ENCODE data around the gene GPR27.

Gene GPR27

GRCh38 chr3:71752831-71753700 is 589 bp upstream of the GPR27 start:
- no peak for DNase-seq (ENCODE audit: low read depth in 1 of 2, low spot score in 1 of 2)
- TF ChIP-seq JUND (IDR thresholded peaks at IDR 0.05; ENCODE audit: low read depth) = no peak
- in situ Hi-C loops (cut with HindIII; ENCODE audit: low pct_unique_long_range_greater_than_20kb, low sequenced_read_pairs) = no loop called here

GRCh38 chr3:71754610-71755253 is 1.1 kb downstream of the GPR27 start:
- no peak for DNase-seq (ENCODE audit: low read depth in 1 of 2, low spot score in 1 of 2)
- in situ Hi-C loops (cut with HindIII; ENCODE audit: low pct_unique_long_range_greater_than_20kb, low sequenced_read_pairs) = no loop called here
- TF ChIP-seq JUND (IDR thresholded peaks at IDR 0.05; ENCODE audit: low read depth) = no peak

- TF ChIP-seq JUND (IDR thresholded peaks at IDR 0.05; ENCODE audit: low read depth) = no peak
Measured at GRCh38 chr3:71758091-71758490, 4.4 kb downstream of the GPR27 start.

GRCh38 chr3:71759401-71759800 is 5.7 kb downstream of the GPR27 start:
- no peak for DNase-seq (ENCODE audit: low read depth in 1 of 2, low spot score in 1 of 2)
- TF ChIP-seq JUND (IDR thresholded peaks at IDR 0.05; ENCODE audit: low read depth) = no peak
- in situ Hi-C loops (cut with HindIII; ENCODE audit: low pct_unique_long_range_greater_than_20kb, low sequenced_read_pairs) = no loop called here

More at GRCh38 chr3:71758091-71758490, 4.4 kb downstream of the GPR27 start:
- in situ Hi-C loops (cut with HindIII; ENCODE audit: low pct_unique_long_range_greater_than_20kb, low sequenced_read_pairs) = no loop called here
- DNase-seq (ENCODE audit: low read depth in 1 of 2, low spot score in 1 of 2) = no peak

- in situ Hi-C loops (cut with HindIII; ENCODE audit: low pct_unique_long_range_greater_than_20kb, low sequenced_read_pairs) = no loop called here
- no peak for TF ChIP-seq JUND (IDR thresholded peaks at IDR 0.05; ENCODE audit: low read depth)
- no peak for DNase-seq (ENCODE audit: low read depth in 1 of 2, low spot score in 1 of 2)
Measured at GRCh38 chr3:71760140-71760539, 6.5 kb downstream of the GPR27 start.

- DNase-seq (ENCODE audit: low read depth in 1 of 2, low spot score in 1 of 2) = no peak
- in situ Hi-C loops (cut with HindIII; ENCODE audit: low pct_unique_long_range_greater_than_20kb, low sequenced_read_pairs) = no loop called here
- TF ChIP-seq JUND (IDR thresholded peaks at IDR 0.05; ENCODE audit: low read depth) = no peak
Measured at GRCh38 chr3:71763426-71763825, 9.8 kb downstream of the GPR27 start.

- in situ Hi-C loops (cut with HindIII; ENCODE audit: low pct_unique_long_range_greater_than_20kb, low sequenced_read_pairs) = no loop called here
- no peak for TF ChIP-seq JUND (IDR thresholded peaks at IDR 0.05; ENCODE audit: low read depth)
- DNase-seq (ENCODE audit: low read depth in 1 of 2, low spot score in 1 of 2) = no peak
Measured at GRCh38 chr3:71771126-71771525, 17.5 kb downstream of the GPR27 start.

- TF ChIP-seq JUND (IDR thresholded peaks at IDR 0.05; ENCODE audit: low read depth) = no peak
- no peak for DNase-seq (ENCODE audit: low read depth in 1 of 2, low spot score in 1 of 2)
- in situ Hi-C loops (cut with HindIII; ENCODE audit: low pct_unique_long_range_greater_than_20kb, low sequenced_read_pairs) = no loop called here
Measured at GRCh38 chr3:71771884-71772283, 18.2 kb downstream of the GPR27 start.

- no peak for DNase-seq (ENCODE audit: low read depth in 1 of 2, low spot score in 1 of 2)
- in situ Hi-C loops (cut with HindIII; ENCODE audit: low pct_unique_long_range_greater_than_20kb, low sequenced_read_pairs) = no loop called here
- TF ChIP-seq JUND (IDR thresholded peaks at IDR 0.05; ENCODE audit: low read depth) = no peak
Measured at GRCh38 chr3:71776538-71776937, 22.9 kb downstream of the GPR27 start.

GRCh38 chr3:71778353-71778752 is 24.7 kb downstream of the GPR27 start:
- DNase-seq (ENCODE audit: low read depth in 1 of 2, low spot score in 1 of 2) = no peak
- no peak for TF ChIP-seq JUND (IDR thresholded peaks at IDR 0.05; ENCODE audit: low read depth)
- in situ Hi-C loops (cut with HindIII; ENCODE audit: low pct_unique_long_range_greater_than_20kb, low sequenced_read_pairs) = no loop called here

- in situ Hi-C loops (cut with HindIII; ENCODE audit: low pct_unique_long_range_greater_than_20kb, low sequenced_read_pairs) = no loop called here
- DNase-seq (ENCODE audit: low read depth in 1 of 2, low spot score in 1 of 2) = no peak
- TF ChIP-seq JUND (IDR thresholded peaks at IDR 0.05; ENCODE audit: low read depth) = no peak
Measured at GRCh38 chr3:71779674-71780377, 26.2 kb downstream of the GPR27 start.

GRCh38 chr3:71780430-71780829 is 26.8 kb downstream of the GPR27 start:
- TF ChIP-seq JUND (IDR thresholded peaks at IDR 0.05; ENCODE audit: low read depth) = no peak
- DNase-seq (ENCODE audit: low read depth in 1 of 2, low spot score in 1 of 2) = no peak
- in situ Hi-C loops (cut with HindIII; ENCODE audit: low pct_unique_long_range_greater_than_20kb, low sequenced_read_pairs) = no loop called here

- in situ Hi-C loops (cut with HindIII; ENCODE audit: low pct_unique_long_range_greater_than_20kb, low sequenced_read_pairs) = no loop called here
- DNase-seq (ENCODE audit: low read depth in 1 of 2, low spot score in 1 of 2) = no peak
- TF ChIP-seq JUND (IDR thresholded peaks at IDR 0.05; ENCODE audit: low read depth) = no peak
Measured at GRCh38 chr3:71783152-71783551, 29.5 kb downstream of the GPR27 start.
